GM18498 (cell line): Measurements from ENCODE around the gene SERPINB6.
"Not testable (repeated sequence)": the region's sequence is repeated elsewhere in the genome, so short reads cannot be mapped to it uniquely, and the experiment has no call there.

ENCODE experiments used
- ATAC-seq: cut with Tn5 transposase; IDR thresholded peaks from one replicate; pipeline ENCODE4 v1.9.1; 2021; ENCODE audit warnings: mild to moderate bottlenecking, moderate library complexity; ENCODE audit not compliant: unreplicated experiment

The SERPINB6 gene

DNA sequence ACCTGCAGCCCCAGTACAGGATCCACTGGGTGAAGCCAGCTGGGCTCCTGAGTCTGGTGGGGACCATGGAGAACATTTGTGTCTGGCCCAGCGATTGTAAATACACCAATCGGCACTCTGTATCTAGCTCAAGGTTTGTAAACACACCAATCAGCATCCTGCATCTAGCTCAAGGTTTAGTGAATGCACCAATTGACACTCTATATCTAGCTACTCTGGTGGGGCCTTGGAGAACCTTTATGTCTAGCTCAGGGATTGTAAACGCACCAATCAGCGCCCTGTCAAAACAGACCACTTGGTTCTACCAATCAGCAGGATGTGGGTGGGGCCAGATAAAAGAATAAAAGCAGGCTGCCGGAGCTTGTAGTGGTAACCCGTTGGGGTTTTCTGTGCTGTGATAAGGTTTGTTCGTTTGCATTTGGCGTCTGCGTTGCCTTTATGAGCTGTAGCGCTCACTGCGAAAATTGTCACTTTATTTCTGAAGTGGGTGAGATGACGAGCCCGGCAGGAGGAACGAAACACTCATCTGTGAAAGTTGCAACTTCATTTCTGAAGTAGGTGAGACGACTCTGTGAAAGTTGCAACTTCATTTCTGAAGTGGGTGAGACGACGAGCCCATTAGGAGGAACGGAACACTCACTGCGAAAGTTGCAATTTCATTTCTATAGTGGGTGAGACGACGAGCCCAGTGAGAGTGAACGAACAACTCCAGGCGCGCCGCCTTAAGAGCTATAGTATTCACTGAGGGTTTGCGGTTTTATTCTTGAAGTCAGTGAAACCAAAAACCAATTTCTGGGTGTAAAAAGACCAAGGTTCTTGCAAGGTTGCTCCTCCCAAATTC lies 31.1 kb downstream of the SERPINB6 start:
- peak; percentile 78 for ATAC-seq

DNA sequence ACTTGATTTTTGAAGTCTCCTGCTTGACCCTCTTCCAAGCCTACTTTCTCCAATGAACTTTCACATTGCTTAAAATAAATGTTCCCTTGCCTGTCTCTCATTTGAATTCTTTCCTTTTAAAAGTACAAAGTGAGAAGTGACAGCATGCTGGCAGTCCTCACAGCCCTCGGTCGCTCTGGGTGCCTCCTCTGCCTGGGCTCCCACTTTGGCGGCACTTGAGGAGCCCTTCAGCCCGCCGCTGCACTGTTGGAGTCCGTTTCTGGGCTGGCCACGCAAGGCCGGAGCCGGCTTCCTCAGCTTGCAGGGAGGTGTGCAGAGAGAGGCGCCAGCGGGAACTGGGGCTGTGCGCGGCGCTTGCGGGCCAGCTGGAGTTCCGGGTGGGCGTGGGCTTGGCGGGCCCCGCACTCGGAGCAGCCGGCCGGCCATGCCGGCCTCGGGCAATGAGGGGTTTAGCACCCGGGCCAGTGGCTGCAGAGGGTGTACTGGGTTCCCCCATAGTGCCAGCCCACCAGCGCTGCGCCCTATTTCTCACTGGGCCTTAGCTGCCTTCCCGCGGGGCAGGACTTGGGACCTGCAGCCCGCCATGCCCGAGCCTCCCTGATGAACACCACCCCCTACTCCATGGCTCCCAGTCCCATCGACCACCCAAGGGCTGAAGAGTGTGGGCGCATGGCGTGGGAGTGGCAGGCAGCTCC lies 31.9 kb downstream of the SERPINB6 start:
- no peak for ATAC-seq

DNA sequence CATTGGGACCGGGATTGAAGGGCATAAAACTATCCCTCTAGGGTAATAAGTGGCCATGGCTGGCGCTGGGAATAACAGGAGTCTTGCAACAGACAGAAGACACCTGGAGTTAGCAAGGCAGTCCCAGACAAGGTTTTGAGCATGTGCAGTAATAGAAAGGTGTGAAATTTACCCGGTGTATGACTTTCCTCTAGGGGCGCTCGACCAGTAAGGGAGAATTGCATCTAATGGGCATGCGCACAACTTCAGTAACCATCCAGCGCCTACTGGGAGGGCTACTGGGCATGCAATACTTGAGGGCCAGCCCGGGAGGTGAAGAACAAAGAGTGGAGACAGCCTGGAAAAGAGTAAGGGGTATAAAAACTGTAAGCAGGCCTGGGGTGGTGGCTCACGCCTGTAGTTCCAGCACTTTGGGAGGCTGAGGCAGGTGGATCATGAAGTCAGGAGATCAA lies 32.7 kb downstream of the SERPINB6 start:
- ATAC-seq: no peak

GRCh38 chr6:2938004-2938631 lies 33.2 kb downstream of the SERPINB6 start:
- ATAC-seq: no peak

DNA sequence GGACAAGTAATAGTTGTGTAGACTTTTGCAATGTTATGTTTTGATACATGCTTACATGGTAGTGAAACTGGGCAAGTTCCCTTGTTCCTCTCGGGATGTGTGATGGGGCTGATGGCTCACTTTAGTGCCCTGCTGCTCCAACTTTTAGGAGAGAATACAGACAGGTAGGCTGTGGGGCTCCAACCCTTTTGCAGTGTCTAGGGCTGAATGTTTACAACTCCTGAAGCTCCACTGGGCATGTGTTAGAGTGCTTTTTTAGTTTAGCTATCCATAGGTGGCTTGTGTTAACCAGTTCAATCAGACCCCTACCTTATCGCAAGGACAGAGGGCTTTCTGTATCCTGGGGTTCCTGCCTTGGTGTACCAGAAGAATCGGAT lies 33.8 kb downstream of the SERPINB6 start:
- no peak for ATAC-seq

- ATAC-seq: no peak
Measured at GRCh38 chr6:2935566-2936291, 35.6 kb downstream of the SERPINB6 start.

DNA sequence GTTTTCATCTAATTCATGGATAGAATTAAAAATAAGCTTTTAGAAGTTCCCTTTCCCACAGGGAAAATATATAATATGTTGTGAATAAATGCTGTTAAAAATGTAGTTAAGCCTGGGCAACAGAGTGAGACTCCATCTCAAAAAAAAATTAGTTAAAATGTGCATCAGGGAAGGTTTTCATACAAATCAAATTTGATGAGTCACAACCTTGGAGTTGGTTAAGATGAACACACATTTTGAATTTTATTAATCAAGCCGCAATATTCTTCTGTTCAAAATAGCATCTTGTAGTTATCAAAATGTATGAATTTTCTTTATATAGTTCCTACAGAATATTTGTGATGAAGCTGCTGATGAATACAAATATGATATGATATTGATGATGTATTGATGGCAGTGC lies 37.3 kb downstream of the SERPINB6 start:
- ATAC-seq: no peak

DNA sequence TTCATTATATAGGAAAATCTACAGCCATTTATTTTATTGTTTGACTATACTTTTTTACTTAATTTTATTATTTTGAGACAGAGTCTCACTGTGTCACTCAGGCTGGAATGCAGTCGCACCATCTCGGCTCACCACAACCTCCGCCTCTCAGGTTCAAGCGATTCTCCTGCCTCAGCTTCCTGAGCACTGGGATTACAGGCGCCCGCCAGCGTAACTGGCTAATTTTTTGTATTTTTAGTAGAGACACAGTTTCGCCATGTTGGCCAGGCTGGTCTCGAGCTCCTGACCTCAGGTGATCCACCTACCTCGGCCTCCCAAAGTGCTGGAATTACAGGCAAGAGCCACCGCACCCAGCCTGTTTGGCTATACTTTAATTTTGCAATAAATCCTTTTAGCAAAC lies 38.5 kb downstream of the SERPINB6 start:
- not testable (repeated sequence) for ATAC-seq

DNA sequence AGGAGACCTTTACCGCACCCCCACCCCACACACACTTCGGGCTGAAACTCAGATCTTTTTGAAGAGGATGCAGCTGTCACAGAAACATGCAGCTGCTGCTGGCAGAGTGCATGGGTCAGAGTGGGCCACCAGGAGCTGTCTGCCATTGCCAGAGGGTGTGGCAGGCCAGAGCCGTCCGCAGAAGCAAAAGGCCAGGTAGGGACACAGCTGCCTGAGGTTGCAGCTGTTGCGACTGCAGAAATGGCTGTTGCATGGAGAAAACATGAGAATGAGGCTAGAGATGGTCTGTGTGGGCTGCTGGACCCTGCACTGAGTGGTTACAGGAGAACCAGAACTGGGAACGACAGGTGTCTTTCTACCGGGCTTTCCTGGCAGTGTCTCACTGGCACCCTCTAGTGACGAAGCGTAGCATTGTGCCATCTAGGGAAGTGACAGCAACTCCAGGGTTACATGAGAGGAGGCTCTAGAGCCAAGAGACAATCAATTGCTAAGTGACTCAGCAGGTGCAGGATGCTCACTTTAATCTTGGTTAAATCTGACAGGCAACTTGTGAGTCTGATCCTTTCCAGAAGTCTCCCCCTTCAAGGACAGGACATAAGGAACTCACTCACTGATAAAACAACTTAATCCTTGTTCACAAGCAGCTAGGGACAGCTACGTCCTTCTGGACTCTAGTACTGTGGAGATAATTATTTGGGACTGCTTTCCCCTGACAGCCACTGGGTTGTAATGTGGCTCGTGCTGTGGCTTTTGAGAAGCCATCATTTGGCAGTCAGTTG lies 39.2 kb downstream of the SERPINB6 start:
- peak; percentile 72 for ATAC-seq

DNA sequence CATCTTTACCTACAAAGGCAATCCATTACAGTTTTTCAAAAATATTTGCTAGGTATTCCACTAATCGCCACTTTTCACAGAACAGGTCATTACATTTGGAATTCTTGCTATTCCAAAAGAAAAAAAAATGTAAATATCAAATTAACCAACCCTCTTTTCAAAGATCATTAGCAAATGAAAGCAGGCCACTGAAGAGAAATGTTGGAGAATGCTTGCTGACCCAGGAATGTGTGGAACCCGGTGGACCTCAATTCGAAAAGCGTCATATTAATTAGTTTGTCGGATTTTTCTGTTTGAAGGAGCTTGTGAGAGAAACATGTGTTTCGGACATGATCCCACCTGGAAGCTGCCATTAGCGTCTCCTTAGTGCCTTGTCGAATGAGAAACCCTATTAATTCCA lies 40.3 kb downstream of the SERPINB6 start:
- ATAC-seq: no peak

DNA sequence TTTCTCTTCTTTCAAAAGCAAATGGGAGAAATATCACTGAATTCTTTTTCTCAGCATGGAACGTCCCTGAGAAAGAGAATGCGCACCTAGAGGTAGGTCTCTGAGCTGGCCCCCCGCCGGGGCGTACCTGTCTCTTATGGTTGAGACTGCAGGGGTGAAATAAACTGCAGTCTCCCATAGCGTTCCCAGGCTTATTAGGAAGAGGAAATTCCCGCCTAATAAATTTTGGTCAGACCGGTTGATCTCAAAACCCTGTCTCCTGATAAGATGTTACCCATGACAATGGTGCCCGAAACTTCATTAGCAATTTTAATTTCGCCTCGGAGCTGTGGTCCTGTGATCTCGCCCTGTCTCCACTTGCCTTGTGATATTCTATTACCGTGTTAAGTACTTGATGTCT lies 43.4 kb downstream of the SERPINB6 start:
- ATAC-seq: not testable (repeated sequence)

- ATAC-seq: not testable (repeated sequence)
Measured at GRCh38 chr6:2925842-2926747, 45.3 kb downstream of the SERPINB6 start.

- no peak for ATAC-seq
Measured at GRCh38 chr6:2921520-2922115, 49.7 kb downstream of the SERPINB6 start.

DNA sequence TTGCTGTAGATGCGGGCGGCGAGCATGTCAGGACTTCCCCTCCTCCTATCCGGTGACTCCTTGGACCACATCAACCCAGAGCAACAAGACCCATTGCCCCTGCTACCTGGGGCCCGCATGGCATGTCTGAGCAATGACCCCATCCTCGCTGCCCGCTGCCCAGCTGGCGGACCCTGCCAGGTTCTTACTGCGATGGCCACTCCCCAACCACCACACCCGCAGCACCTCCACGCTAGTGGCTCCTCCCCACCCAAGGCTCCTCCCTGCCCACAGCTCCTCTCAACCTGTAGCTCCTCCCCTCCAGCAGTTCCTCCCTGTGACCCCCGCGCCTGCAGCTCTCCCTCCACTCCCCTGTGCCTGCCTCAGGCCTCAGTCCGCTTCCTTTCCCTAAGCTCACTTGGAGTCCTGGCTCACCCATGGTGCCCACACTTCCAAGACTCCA lies 50.7 kb downstream of the SERPINB6 start:
- ATAC-seq: no peak

DNA sequence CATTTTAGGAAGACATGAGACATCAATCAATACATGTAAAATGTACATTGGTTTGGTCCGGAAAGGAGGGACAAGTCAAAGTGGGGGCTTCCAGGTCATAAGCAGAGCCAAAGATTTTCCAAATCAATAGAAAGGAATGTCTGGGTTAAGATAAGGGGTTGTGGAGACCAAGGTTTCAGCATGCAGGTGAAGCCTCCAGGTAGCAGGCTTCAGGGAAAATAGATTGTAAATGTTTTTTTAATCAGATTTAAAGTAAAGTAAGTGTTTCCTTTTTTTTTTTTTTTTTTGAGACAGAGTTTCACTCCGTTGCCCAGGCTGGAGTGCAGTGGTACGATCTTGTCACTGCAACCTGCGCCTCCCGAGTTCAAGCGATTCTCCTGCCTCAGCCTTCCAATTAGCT lies 51.5 kb downstream of the SERPINB6 start:
- no peak for ATAC-seq

DNA sequence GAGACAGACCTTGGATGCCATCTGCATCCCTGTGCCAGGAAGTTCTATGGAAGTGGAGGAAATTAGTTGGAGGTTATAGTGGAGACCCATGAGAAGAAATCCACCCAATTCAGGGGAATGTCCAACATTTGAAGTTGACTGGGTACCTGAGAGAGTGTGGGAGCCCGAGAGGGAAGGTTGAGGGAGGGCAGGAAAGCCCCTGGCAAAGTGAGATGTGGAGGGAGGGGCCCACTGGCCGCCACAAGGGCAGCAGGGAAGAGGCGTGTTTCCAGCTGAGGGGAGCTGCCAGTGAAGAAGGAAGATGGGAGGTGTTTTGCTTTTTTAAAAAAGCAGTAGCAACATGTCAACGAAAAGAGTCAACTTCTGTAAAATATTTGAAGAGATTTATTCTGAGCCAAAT lies 52.0 kb downstream of the SERPINB6 start:
- no peak for ATAC-seq

GRCh38 chr6:2918936-2919335 lies 52.4 kb downstream of the SERPINB6 start:
- ATAC-seq: no peak

DNA sequence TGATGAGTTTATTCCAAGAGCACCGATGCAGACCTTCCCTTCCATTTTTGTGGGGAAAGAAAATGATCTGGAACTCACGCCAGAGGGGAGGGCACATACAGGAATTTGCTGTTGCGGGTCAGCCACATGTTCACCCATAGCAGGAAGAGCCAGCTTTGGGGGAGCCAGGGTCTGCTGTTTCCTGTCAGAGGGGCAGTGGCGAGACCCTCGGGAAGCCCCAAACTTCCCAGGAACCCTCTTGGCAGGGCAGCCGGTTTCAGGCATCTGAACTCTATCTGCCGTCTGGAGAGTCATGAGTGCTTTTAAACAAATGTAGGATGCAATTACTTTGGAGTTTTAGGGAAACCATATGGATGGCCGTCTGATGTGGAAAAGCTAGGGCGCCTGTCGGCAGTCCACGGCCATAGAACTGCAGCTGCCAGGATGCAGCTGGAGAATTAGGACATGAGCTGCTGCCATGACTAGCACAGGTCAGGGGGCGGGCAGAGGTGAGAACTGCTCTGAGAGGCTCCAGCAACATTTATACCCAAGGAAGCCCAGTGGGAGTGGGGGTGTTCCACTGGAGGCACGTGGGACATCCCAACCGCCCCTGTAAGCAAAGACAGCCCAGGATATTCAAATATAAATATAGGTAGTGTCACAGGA lies 53.4 kb downstream of the SERPINB6 start:
- ATAC-seq: no peak
